Epithelial cell of prostate (primary cell): ENCODE data around the gene SSUH2.
A peak's percentile ranks its signal among the peaks of the same experiment; 100 is the strongest.
"Not testable (repeated sequence)": the region's sequence is repeated elsewhere in the genome, so short reads cannot be mapped to it uniquely, and the experiment has no call there.

Experiments used
- DNase-seq: peaks from one replicate; pipeline ENCODE4 v3.0.0-alpha.2; 2011; ENCODE audit warnings: low read depth, low spot score
- H3K27ac ChIP-seq: fragments of 450-650 bp; 2 replicates; pipeline ENCODE4 v1.5.1; 2017; ENCODE audit warnings: mild to moderate bottlenecking

The SSUH2 gene

GRCh38 chr3:8660175-8661118 is 15.8 kb upstream of the SSUH2 start:
- no peak for DNase-seq
- H3K27ac ChIP-seq: no peak overlapping the region

GRCh38 chr3:8659242-8659641 is 14.6 kb upstream of the SSUH2 start:
- no peak for DNase-seq
- H3K27ac ChIP-seq: no peak overlapping the region

GRCh38 chr3:8658306-8659212 is 14.0 kb upstream of the SSUH2 start:
- no peak overlapping the region for H3K27ac ChIP-seq
- DNase-seq: peak; percentile 39

- no peak for DNase-seq
- H3K27ac ChIP-seq: no peak overlapping the region
Observed at GRCh38 chr3:8657804-8658305, 13.3 kb upstream of the SSUH2 start.

- no peak for DNase-seq
- no peak overlapping the region for H3K27ac ChIP-seq
Observed at GRCh38 chr3:8656240-8656639, 11.6 kb upstream of the SSUH2 start.

GRCh38 chr3:8655387-8655835 is 10.8 kb upstream of the SSUH2 start:
- no peak overlapping the region for H3K27ac ChIP-seq
- DNase-seq: no peak

GRCh38 chr3:8654572-8655329 is 10.2 kb upstream of the SSUH2 start:
- H3K27ac ChIP-seq: not testable (repeated sequence)

GRCh38 chr3:8653800-8654408 is 9.3 kb upstream of the SSUH2 start:
- H3K27ac ChIP-seq: no peak overlapping the region
- DNase-seq: no peak

More at GRCh38 chr3:8654572-8655329, 10.2 kb upstream of the SSUH2 start:
- DNase-seq: not testable (repeated sequence)

GRCh38 chr3:8652324-8652987 is 7.9 kb upstream of the SSUH2 start:
- no peak overlapping the region for H3K27ac ChIP-seq
- DNase-seq: no peak

GRCh38 chr3:8651418-8652323 is 7.1 kb upstream of the SSUH2 start:
- no peak for DNase-seq
- no peak overlapping the region for H3K27ac ChIP-seq

GRCh38 chr3:8650583-8651416 is 6.2 kb upstream of the SSUH2 start:
- DNase-seq: no peak
- no peak overlapping the region for H3K27ac ChIP-seq

GRCh38 chr3:8649757-8650156 is 5.2 kb upstream of the SSUH2 start:
- H3K27ac ChIP-seq: no peak overlapping the region
- DNase-seq: no peak

GRCh38 chr3:8648909-8649741 is 4.5 kb upstream of the SSUH2 start:
- DNase-seq: no peak
- H3K27ac ChIP-seq: no peak overlapping the region

GRCh38 chr3:8647137-8647985 is 2.8 kb upstream of the SSUH2 start:
- no peak for DNase-seq
- H3K27ac ChIP-seq: no peak overlapping the region

- no peak for DNase-seq
- H3K27ac ChIP-seq: no peak overlapping the region
Observed at GRCh38 chr3:8646313-8646938, 1.8 kb upstream of the SSUH2 start.
